GM21737 (cell line): ENCODE results near the gene ZMYM1.
"Not testable (repeated sequence)": the region's sequence is repeated elsewhere in the genome, so short reads cannot be mapped to it uniquely, and the experiment has no call there.

Source experiments
- ATAC-seq: cut with Tn5 transposase; IDR thresholded peaks from one replicate; pipeline ENCODE4 v1.9.1; 2021; ENCODE audit warnings: mild to moderate bottlenecking, moderate library complexity; ENCODE audit not compliant: unreplicated experiment

Gene ZMYM1

DNA sequence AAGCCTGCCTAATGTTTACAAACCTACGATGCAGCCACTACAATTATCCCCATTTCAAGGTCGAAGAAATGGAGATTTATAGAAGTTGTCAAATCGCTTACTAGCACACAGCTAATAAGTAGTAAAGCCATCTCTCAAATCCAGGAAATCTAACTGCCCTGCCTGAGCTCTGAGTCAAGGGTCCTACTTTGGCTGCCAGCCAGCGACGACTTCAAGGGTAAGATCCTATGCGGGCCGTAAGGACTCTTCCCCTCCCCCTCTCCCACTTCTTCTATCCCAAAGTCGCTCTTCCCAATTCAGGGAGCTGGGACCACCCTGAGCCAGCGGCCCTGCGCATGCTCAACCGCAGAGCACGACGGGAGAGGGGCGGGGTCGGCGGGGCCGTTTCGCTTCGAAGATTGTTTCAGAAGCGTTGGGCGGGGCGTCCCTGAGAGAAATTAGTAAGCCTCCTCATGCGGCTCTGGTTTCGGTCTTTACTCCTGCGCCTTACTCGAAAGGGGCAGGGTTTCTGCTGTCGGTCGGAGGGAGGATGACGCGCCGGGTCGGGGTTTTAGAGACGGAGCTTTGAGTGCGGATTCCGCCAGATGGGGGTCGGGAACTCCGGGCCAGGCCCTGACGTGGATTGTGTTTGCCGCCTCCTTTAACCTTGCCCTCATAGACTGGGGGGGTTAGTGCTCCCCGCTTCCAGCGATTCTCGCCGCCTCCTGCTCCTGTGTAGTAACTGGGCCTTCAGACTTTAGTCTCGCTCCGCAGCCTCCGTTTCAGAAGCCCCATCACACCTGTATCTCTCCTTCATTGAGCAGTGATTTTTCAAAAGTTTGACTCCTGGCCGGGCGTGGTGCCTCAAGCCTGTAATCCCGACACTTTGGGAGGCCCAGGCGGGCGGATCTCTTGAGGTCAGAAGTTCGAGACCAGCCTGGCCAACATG is at the start of gene ZMYM1:
ZMYM1 (plus strand) TSS at position 383 of the 928 bp plus-strand sequence. CDS start 14,603 bp downstream, outside the sequence.
- ATAC-seq = peak; percentile 91

DNA sequence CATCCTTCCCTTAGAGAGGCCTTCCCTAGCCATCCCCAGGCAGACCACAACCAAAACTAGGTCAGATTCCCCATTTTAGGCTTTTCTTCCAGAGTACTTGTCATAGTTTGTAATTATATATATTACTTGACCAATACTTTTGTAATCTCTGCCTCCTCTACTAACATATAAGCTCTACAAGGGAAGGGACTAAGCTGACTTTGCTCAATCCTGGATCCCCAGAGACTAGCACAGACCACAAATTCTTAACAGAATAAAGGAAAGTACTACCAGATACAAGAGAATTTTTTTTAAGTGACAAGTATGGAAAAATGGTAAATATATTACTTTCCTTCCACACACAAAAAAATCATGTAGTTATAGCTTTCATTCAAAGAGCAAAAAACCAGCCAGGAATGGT is 49.4 kb upstream of the ZMYM1 start:
- ATAC-seq = no peak

DNA sequence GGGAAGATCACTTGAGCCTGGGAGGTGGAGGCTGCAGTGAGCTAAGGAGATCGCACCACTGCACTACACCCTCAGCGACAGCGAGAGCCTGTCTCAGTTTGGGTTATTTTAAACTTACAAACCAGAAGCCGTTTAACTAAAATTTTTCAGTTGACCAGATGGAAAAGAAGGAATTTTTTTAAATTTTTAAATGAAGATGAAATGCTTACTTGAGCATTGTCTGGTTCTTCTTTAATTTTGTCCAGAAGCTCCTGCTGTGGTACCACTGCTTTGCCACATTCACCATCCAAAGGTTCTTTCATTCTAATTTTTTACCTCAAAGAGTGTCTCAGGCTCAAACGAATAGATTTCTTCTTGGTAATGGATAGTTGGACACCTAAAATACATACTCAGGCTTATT is 48.8 kb upstream of the ZMYM1 start:
- ATAC-seq = no peak

DNA sequence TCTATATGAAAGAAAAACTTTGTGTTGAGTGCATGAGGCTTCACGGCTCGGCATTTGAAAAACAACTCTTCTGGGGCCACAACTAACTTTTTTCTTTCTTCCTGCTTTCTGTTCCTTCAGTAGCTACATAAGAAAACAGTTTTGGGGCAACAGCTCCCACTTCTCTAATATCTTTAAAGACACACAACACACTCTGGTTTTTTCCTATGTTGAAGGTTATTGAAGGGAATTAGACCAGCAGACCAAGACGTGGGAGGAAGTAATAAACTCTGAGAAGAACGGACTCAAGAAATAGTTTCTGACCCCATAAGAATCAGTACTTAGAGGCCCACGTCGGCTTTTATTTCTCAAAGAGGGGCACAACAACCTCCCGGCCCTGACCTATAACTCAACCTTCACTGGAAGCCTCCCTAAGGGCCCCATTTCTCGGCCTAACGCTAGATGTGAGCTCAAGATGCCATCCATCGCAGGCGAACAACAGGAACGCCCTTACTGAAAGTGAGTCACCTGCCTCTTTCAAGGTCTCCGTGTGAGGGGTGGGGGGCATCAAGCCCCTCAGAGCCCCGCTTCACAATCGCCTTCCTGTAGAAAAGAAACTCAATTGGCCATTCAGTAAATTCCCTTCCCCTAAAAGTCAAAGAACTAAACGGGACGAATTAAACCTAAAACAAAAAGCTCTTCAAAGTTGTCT is 48.3 kb upstream of the ZMYM1 start:
- ATAC-seq = no peak

DNA sequence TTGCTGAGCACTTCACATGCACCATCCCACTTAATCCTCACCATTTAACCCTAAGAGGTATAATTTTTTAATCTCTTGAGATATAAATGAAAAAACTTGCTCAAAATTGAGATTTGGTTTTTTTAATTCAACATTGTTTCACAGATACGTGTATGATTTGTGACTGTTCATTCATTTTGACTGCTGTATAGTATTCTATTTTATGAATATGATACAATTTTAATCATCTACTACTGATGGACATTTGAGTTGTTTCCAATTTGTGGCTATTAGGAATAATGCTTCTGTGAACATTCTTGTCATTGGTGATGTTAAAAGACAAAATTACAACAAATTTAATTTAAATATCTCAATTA is 46.8 kb upstream of the ZMYM1 start:
- ATAC-seq = no peak

DNA sequence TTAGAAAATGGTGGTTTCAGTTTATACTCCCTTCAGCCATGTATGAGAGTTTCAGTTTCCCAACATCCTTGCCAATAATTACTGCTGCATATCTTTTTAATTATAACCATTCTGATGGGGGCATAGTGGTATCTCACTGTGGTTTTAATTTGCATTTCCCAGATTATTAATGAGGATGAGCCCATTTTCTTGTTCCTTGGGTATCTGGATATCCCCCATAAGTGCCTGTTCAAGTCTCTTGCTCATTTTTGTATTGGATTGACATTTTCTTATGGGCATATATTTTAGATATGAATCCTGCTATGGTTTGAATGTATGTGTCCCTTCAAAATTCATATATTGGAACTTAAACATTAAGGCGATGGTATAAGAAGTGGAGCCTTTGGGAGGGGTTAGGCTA is 45.8 kb upstream of the ZMYM1 start:
- no peak for ATAC-seq

DNA sequence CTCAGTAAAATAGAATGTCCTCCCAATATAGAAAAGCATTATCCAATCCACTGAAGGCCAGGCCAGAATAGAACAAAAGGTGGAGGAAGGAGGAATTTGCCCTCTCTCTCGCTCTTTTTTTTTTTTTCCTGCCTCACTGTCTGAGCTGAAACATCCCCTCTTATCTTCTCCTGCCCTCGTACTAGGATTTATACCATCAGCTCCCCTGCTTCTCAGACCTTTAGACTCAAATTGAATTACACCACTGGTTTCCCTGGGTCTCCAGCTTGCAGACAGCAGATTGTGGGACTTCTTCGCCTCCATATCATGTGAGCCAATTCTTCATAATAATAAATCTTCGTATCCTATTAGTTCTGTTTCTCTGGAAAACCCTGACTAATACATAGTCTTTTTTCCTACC is 42.6 kb upstream of the ZMYM1 start:
- no peak for ATAC-seq

DNA sequence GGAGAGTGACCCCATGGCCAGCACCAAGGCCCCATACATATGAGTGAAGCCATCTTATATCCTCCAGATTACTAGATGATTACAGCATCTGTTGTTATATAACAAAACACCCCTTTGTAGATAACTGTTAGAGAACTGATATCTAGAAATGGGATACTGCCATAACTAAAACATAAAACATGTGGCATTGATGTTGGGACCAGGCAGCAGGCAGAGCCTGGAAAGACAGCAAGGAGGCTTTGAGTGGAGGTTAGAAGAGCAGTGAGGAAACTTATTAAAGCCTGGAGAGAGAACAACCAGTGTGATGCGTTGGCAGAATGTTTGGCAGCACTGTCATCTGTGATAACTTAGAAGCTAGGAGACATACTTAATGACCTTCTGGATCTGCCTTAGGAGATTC is 42.0 kb upstream of the ZMYM1 start:
- ATAC-seq = no peak

DNA sequence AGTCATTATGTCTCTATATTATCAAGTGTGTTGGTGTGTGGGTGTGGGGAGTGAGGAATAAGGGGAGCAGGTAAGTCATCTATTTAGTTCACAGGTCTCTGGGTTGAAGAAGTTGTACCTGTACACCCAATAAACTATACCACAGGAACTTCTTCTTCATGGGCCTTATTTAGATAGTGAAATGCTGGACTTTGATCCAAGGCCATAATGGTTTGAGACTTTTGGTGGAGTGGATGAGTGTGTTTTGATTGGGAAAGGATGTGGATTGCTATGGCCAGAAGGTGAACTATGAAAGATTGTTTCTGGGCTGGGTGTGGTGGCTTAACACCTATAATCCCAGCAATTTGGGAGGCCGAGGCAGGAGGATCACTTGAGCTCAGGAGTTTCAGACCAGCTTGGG is 40.5 kb upstream of the ZMYM1 start:
- ATAC-seq = no peak

DNA sequence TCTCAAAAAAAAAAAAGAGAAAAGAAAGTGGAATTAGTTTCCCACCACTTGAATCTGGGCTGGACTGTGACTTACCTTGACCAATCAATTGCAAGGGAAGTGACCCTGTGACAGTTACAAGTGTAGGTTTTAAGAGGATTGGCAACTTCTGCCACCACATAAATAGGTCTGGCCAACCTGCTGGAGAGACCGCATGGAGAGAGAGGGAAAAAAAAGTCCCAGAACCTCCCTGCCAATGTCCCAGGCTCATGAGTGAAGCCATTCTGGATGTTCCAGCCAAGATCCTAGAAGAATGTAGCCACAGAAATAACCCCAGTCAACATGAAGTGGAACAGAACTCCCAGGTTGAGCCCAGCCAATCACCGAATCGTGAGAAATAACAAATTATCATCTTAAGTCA is 35.7 kb upstream of the ZMYM1 start:
- no peak for ATAC-seq

DNA sequence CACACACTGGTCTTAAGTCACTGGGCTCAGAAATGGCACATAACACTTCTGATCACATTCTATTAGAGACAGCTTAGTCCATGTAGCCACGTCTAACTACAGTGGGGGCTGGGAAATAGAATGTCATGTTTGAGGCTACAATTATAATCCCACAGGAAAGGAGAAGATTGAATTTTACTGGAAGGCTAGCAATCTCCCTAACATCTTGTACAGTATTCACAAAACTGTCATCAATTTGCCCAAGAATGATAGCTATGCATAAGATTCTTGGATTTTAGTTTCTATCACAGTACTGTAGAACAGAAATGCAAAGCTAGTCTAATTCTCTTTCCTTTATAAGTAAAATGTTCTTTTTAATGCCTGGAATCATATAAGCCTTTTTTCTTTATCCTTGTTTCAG is 34.8 kb upstream of the ZMYM1 start:
- ATAC-seq = no peak

DNA sequence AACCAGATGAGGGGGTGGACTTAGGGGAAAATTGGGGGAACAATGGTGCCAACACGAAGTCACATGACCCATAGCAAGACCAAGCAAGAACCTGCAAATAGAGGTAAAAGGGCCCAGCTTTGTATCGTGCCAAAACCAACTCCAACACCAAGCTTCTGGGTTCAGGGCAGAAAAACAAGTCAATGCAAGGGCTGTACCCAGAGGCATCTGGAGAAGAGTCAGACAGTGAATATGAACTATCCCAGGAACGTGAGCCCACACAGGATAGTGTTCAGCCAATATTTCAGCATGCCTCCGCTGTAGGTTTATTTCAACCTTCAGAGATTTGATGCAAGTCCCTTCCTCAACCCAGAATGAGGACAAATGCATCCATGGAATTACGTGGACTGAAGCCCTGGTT is 32.5 kb upstream of the ZMYM1 start:
- ATAC-seq = no peak

DNA sequence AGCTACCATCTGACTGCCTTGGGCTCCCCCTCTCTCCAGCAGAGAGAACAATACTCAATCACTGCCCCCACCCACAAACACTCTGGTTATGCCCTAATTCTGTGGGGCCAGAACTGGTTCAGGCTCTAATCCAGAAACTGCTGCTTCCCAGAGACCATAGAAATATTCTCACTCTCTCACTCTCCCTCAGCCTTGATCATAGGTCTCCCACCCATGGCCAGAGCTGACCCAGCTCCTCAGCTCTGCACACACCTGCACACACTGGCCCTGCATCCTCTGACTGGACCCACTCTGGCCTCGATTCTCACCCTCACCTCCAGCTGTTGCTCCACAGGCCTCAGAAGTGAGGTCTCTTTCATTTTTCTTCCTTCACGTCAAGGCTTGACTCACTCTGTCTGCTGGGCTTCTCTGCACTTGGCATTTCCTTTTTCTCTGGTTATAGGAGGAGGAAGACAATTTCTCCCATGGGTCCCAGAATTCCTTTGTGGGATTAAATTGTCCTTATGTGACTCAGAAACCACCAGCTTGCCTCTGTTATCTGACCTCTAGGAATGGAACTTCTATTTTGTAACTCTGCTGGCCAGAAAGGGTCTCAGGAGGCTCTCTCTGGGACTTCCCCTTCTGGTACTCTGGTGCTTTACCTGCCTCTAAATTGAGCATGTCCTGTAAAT is 31.9 kb upstream of the ZMYM1 start:
- no peak for ATAC-seq

DNA sequence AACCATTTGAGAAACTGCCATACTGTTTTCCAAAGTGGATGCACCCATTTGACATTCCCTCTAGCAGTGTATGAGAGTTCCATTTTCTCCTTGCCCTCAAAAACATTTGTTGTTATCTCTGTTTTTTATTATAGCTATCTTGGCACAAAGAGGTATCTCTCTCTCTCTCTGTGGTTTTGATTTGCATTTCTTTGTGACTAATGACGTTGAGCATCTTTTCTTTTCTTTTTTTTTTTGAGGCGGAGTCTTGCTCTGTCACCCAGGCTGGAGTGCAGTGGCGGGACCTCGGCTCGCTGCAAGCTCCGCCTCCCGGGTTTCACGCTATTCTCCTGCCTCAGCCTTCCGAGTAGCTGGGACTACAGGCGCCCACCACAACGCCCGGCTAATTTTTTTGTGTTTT is 30.1 kb upstream of the ZMYM1 start:
- no peak for ATAC-seq

DNA sequence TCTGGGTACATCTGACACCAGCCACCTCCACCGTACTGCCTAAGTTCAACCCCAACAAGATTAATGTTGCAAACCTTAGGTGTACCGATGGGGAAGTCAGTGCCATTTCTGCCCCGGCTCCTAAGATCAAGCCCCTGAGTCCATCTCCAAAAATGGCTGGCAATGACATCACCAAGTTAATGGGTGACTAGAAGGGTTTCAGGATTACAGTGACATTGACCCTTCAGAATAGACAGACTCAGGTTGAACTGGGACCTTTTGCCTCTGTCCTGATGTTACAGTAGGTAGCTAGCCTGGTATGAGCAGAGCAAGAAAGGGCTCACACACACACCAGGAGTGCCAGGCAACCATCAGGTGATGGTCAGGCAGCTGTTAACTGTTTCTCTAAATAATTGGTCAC is 25.8 kb upstream of the ZMYM1 start:
- no peak for ATAC-seq

DNA sequence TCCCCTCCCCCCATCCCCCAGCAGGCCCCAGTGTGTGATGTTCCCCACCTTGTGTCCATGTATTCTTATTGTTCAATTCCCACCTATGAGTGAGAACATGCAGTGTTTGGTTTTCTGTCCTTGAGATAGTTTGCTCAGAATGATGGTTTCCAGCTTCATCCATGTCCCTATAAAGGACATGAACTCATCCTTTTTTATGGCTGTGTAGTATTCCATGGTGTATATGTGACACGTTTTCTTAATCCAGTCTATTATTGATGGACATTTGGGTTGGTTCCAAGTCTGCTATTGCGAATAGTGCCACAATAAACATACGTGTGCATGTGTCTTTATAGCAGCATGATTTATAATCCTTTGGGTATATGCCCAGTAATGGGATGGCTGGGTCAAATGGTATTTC is 24.9 kb upstream of the ZMYM1 start:
- not testable (repeated sequence) for ATAC-seq

DNA sequence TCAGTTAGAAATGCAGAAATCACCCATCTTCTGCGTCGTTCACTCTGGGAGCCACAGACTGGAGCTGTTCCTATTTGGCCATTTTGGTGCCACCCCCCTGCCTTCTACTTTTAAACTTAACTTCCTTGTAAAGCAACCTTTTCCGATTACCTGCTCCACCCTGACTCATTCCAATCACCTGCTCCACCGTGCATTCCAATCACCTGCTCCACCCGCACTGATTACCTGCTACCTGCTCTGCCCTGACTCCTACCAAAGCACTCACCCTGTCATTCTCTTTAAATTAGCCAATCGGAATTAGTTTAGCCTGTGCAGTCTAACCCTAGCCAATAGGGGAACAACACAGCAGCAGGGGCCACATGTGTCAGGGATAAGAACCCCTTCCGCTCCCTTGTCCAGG is 20.9 kb upstream of the ZMYM1 start:
- ATAC-seq = not testable (repeated sequence)

DNA sequence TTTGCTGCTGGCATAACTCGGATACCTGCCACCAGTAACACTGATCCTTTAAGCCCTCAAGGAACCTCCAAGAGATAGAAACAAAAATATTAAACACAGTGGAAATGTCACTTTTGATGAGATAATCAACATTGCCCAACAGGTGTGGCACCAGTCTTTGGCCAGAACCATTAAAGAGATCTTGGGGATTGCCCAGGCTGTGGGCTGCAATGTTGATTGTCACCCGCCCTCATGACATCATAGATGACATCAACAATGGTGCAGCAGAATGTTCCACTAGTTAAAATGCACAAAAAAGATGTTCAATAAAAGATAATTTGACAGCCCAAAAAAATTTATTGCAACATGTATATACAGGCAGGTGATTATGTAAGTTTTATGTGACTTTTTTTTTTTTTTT is 20.2 kb upstream of the ZMYM1 start:
- ATAC-seq = no peak

DNA sequence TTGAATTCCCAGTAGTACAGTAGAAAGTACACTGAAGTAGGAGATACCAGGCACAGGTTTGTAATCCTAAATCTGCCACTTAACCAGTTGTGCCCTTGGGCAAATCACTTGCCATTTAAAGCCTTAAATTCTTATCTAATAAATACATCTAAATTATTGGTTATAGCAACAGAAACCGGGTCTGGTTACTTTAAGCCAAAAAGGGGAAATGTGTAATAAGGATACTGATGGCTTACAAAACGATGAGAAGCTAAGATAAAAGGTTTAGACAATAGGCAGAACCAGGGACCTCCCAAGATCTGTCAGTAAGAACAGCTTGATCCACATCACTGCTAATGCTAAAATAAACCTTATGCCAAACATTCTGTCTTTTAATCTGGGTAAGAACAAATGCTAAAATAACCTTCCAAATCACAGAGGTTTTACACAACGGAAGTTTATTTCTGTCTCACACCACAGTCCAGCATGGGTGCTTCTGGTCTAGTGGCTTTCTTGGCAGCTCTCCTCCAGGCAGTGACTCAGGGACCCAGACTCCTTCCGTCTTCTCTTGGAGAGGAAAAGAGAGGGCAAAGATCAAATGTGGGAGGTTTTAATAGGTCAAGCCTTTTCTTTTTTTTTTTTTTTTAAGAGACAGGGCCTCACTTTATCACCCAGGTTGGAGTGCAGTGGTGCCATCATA is 16.5 kb upstream of the ZMYM1 start:
- no peak for ATAC-seq

DNA sequence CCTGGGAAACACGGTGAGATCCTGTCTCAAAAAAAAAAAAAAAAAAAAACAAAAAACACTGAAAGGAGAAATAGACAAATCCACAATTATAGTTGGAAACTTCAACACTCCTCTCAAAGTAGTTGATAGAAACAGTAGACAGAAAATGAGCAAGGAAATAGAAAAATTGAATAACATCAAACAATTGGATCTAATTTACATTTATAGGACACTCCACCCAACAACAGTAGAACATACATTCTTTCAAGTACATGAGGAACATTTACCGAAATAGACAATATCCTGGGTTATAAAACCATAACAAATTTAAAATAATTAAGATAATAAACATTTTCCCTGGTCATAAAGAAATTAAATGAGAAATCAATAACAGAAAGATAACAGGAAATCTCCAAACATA is 14.9 kb upstream of the ZMYM1 start:
- no peak for ATAC-seq

DNA sequence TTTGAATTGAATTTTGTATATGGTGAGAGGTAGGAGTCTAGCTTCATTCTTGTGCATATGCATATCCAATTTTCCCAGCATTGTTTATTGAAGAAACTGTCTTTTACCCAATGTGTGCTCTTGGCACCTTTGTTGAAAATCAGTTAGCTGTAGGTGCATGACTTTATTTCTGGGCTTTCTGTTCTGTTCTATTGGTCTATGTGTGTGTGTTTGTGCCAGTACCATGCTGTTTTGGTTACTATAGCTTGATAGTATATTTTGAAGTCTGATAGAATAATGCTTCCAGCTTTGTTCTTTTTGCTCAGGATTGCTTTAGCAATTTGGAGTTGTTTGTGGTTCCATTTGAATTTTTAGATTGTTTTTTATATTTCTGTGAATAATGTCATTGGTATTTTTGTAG is 9.4 kb upstream of the ZMYM1 start:
- no peak for ATAC-seq
